B cell (primary cell): ENCODE results near the gene MLLT10. TPM values are rescaled to one million over a fixed set of nuclear protein-coding genes. Genes with fewer than 3 reads are reported as not detected.

Experiments
- ATAC-seq: fragments of 200-7000 bp; cut with Tn5 transposase; one replicate; pipeline ENCODE4 v1.10.0; 2021; ENCODE audit warnings: low read depth, mild to moderate bottlenecking, moderate number of reproducible peaks, moderate library complexity
- CTCF ChIA-PET: fragments of 350-600 bp; sonication (Branson Sonifier 250); formaldehyde crosslinking; loops from one replicate; lab custom pipeline; 2021; ENCODE audit warnings: antibody characterized with exemption, inconsistent platforms; lab: Charles Lee
- POLR2A ChIA-PET: fragments of 350-600 bp; sonication (Branson Sonifier 250); formaldehyde crosslinking; loops from one replicate; lab custom pipeline; 2021; ENCODE audit warnings: antibody characterized with exemption; lab: Charles Lee
- DNase-seq: peaks from one replicate; pipeline ENCODE4 v3.0.0; 2013
- H2AFZ ChIP-seq: 2 replicates; pipeline ENCODE4 v1.6.1; 2012; ENCODE audit warnings: mild to moderate bottlenecking, low read depth, low read length; ENCODE audit not compliant: insufficient read depth, poor library complexity, severe bottlenecking
- H3K27ac ChIP-seq, 2 donors: 1 replicate in 1 of 2; 2 replicates in 1 of 2; pipeline ENCODE4 v1.5.1; 2012 to 2013; ENCODE audit warnings: low read length in 2 of 2, mild to moderate bottlenecking in 2 of 2, moderate library complexity in 1 of 2
- H3K27me3 ChIP-seq, 4 experiments: fragments of 200-600 bp in 1 of 4; sonication (generic) in 1 of 4; replicated peaks in 1 of 4; 1 replicate in 2 of 4; 2 replicates in 2 of 4; pipeline versions ENCODE4 v1.6.1 to v1.7.0; 2013 to 2016; ENCODE audit warnings: low read length in 3 of 4, mild to moderate bottlenecking in 2 of 4, mixed read lengths in 1 of 4, moderate library complexity in 1 of 4; ENCODE audit not compliant: insufficient read depth in 4 of 4, control insufficient read depth in 3 of 4; ENCODE audit errors: control extremely low read depth in 1 of 4
- H3K36me3 ChIP-seq, 2 experiments: replicated peaks in 1 of 2; 1 replicate in 1 of 2; 2 replicates in 1 of 2; pipeline versions ENCODE4 v1.6.1 to v1.7.1; 2013; ENCODE audit warnings: low read length in 1 of 2; ENCODE audit not compliant: insufficient read depth in 2 of 2, control insufficient read depth in 1 of 2; ENCODE audit errors: control extremely low read depth in 1 of 2, extremely low read depth in 1 of 2
- H3K4me1 ChIP-seq, 2 donors: fragments of 200-600 bp in 1 of 2; sonication (generic) in 1 of 2; 1 replicate in 1 of 2; 2 replicates in 1 of 2; pipeline versions ENCODE4 v1.5.1 to v1.6.1; 2013 to 2017; ENCODE audit warnings: low read length in 2 of 2; ENCODE audit not compliant: control insufficient read depth in 2 of 2, insufficient read depth in 2 of 2
- H3K4me2 ChIP-seq: replicated peaks from 2 replicates; pipeline ENCODE3; 2012; ENCODE audit warnings: mild to moderate bottlenecking, low read depth, low read length; ENCODE audit not compliant: poor library complexity, severe bottlenecking
- H3K4me3 ChIP-seq, 5 experiments: fragments of 200-600 bp in 1 of 5; sonication (generic) in 1 of 5; 1 replicate in 3 of 5; 2 replicates in 2 of 5; pipeline versions ENCODE4 v1.5.1 to v1.7.0; 2011 to 2016; ENCODE audit warnings: low read length in 4 of 5, mild to moderate bottlenecking in 4 of 5, low read depth in 2 of 5, control low read depth in 1 of 5, moderate library complexity in 1 of 5; ENCODE audit not compliant: insufficient read depth in 1 of 5; ENCODE audit errors: control extremely low read depth in 1 of 5, extremely low read depth in 1 of 5
- H3K79me2 ChIP-seq: fragments of 200-600 bp; sonication (generic); one replicate; pipeline ENCODE4 v1.6.0; 2016; ENCODE audit warnings: low read length; ENCODE audit not compliant: control insufficient read depth, insufficient read depth
- H3K9ac ChIP-seq: fragments of 200-600 bp; sonication (generic); 2 replicates; pipeline ENCODE4 v1.6.1; 2017; ENCODE audit warnings: mild to moderate bottlenecking, low read length, moderate library complexity
- H3K9me3 ChIP-seq, 3 donors: one replicate each; pipeline versions ENCODE4 v1.6.1 to v1.7.1; 2013; ENCODE audit warnings: low read length in 2 of 3; ENCODE audit not compliant: control insufficient read depth in 2 of 3, insufficient read depth in 1 of 3; ENCODE audit errors: control extremely low read depth in 1 of 3
- H4K20me1 ChIP-seq: 2 replicates; pipeline ENCODE4 v1.6.0; 2012; ENCODE audit warnings: mild to moderate bottlenecking, low read length; ENCODE audit not compliant: insufficient read depth, control insufficient read depth, poor library complexity, severe bottlenecking
- H3K27ac Mint-ChIP-seq: one replicate; pipeline ENCODE4 v1.8.0; 2021; ENCODE audit warnings: mixed read lengths
- H3K27me3 Mint-ChIP-seq: one replicate; pipeline ENCODE4 v1.8.0; 2021; ENCODE audit warnings: mixed read lengths
- H3K4me1 Mint-ChIP-seq: one replicate; pipeline ENCODE4 v1.8.0; 2021; ENCODE audit warnings: mixed read lengths
- H3K4me3 Mint-ChIP-seq: one replicate; pipeline ENCODE4 v1.8.0; 2021; ENCODE audit warnings: mixed read lengths
- H3K9me3 Mint-ChIP-seq: one replicate; pipeline ENCODE4 v1.8.0; 2022; ENCODE audit warnings: mixed read lengths; ENCODE audit not compliant: insufficient read depth
- EZH2 ChIP-seq: IDR thresholded peaks from 2 replicates; pipeline ENCODE4 v1.6.1; 2012; ENCODE audit warnings: borderline replicate concordance, low read depth, mild to moderate bottlenecking, moderate library complexity, low read length; ENCODE audit not compliant: insufficient read depth, poor library complexity, severe bottlenecking
- WGBS: methylation state at CpG from one replicate; pipeline ENCODE4 v1.1.5; 2013; ENCODE audit warnings: missing lambda C conversion rate; ENCODE audit not compliant: insufficient coverage; 5-methylcytosine and 5-hydroxymethylcytosine counted together
- intact Hi-C: fragments of 100-400 bp; cut with micrococcal nuclease; formaldehyde crosslinking; loops from one replicate; pipeline ENCODE4 v1.10.0; 2022
- polyA plus RNA-seq: library from polyadenylated mRNA; depleted of rRNA; stranded (reverse); fragments of >200 nt; gene quantifications from 2 replicates; pipeline ENCODE4 v1.2.3, GENCODE V29; 2012
- total RNA-seq, 2 donors: library from RNA; stranded (reverse); fragments of 120-200 nt in 1 of 2; gene quantifications; 1 replicate in 1 of 2; 2 replicates in 1 of 2; pipeline versions ENCODE4 v1.2.3 to v1.2.4, GENCODE V29; 2013 to 2022
- TF ChIP-seq, protein P1 (sequence below): fragments of 200-600 bp; IDR thresholded peaks from one replicate; pipeline ENCODE4 v1.8.0; 2022; ENCODE audit warnings: antibody characterized with exemption, mild to moderate bottlenecking

Gene MLLT10
- total and polyA plus RNA-seq, 2 donors (not counting 1 experiment from before 2014, with no cell fraction given), result 21.7 to 70.5 TPM

DNA sequence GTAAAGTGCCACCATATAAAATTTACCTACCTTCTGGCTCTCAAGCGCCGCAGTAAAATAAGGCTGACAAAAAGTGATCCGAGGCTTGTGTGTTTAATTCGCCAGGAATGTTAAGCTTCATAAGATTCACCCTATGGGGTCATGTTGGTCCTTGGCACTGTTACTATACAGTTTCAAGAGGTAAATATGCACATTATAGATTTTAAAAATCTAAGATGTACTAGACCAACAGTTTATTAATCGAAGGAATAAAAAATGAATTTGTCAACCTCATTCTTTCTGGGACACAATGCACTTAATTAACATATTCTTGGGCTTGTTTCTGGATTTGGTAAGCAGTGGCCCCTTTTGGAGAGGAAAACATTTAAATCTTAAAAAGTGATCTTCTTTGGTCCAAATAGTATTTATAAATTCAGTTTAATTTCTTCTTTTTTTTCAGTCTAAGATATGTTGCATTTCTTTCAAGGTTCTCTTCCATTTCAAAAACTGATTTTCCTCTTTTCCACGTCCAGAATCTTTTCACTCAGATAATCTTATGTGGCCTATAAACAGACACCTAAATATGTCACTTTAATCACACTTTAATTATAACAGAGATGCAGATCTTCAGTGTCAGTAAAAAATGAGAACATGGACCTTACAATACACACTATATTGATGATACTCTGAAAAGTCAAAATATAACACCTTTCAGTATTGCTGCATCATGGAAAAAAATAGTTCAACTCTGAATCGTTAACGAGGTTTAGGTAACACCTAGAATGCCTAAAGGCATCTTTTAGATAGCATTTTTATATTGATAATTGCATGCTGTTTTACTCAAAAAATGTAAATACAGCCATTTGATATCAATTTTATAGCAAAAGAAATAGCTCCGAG lies 4.8 kb upstream of the MLLT10 start:
- peaks cover 32% of the 10 kb centered on the region for H3K4me1 Mint-ChIP-seq
- no peaks in the 10 kb centered on the region for H3K79me2 ChIP-seq
- peaks cover 28% of the 10 kb centered on the region for H3K27me3 Mint-ChIP-seq
- H3K27me3 ChIP-seq, result peaks cover 0 to 24% (median 20%) of the 10 kb centered on the region in 4 experiments
- DNase-seq (no peak), ATAC-seq (no peak)
- H3K9me3 Mint-ChIP-seq, result no peaks in the 10 kb centered on the region
- POLR2A ChIA-PET, result interaction anchor here (0.8 to 1.0 kb wide), 2 partner anchors 10 to 810 kb away, joined by 3 to 6 read pairs; no protein-coding TSS in a partner anchor
- no peak overlapping the region for H3K4me2 ChIP-seq
- peaks cover 5% of the 10 kb centered on the region for H4K20me1 ChIP-seq
- no peak overlapping the region for H3K4me3 Mint-ChIP-seq
- no peak for TF ChIP-seq EZH2
- TF ChIP-seq, protein P1, sequence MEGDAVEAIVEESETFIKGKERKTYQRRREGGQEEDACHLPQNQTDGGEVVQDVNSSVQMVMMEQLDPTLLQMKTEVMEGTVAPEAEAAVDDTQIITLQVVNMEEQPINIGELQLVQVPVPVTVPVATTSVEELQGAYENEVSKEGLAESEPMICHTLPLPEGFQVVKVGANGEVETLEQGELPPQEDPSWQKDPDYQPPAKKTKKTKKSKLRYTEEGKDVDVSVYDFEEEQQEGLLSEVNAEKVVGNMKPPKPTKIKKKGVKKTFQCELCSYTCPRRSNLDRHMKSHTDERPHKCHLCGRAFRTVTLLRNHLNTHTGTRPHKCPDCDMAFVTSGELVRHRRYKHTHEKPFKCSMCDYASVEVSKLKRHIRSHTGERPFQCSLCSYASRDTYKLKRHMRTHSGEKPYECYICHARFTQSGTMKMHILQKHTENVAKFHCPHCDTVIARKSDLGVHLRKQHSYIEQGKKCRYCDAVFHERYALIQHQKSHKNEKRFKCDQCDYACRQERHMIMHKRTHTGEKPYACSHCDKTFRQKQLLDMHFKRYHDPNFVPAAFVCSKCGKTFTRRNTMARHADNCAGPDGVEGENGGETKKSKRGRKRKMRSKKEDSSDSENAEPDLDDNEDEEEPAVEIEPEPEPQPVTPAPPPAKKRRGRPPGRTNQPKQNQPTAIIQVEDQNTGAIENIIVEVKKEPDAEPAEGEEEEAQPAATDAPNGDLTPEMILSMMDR, result no peak
- H3K9ac ChIP-seq, result no peak overlapping the region
- intact Hi-C loops, result no loop called here
- H3K27ac ChIP-seq, result no peak overlapping the region
- H3K9me3 ChIP-seq, result peaks cover 0 to 6% (median 0%) of the 10 kb centered on the region in 3 donors
- CTCF ChIA-PET, result interaction anchor here (2.5 kb wide), 1 partner anchor 32 kb away, joined by 6 read pairs; no protein-coding TSS in a partner anchor
- peaks cover 33 to 35% of the 10 kb centered on the region in 2 donors for H3K4me1 ChIP-seq
- WGBS, result no CpG with 5 or more reads among the region's 9 CpGs
- no peak overlapping the region for H3K27ac Mint-ChIP-seq
- no peak overlapping the region for H3K4me3 ChIP-seq
- no peaks in the 10 kb centered on the region for H3K36me3 ChIP-seq
- H2AFZ ChIP-seq, result no peak overlapping the region

GRCh38 chr10:21530168-21530567 lies 3.9 kb upstream of the MLLT10 start:
- H3K27ac ChIP-seq, result no peak overlapping the region
- peaks cover 26 to 27% of the 10 kb centered on the region in 2 donors for H3K4me1 ChIP-seq
- no peak for TF ChIP-seq EZH2
- TF ChIP-seq, protein P1, result no peak
- H3K27me3 Mint-ChIP-seq, result peaks cover 25% of the 10 kb centered on the region
- H3K4me2 ChIP-seq, result no peak overlapping the region
- H3K4me3 Mint-ChIP-seq, result no peak overlapping the region
- peaks cover 0 to 19% (median 14%) of the 10 kb centered on the region in 4 experiments for H3K27me3 ChIP-seq
- H3K4me1 Mint-ChIP-seq, result peaks cover 26% of the 10 kb centered on the region
- H3K9ac ChIP-seq, result no peak overlapping the region
- intact Hi-C loops, result loop anchor here (10.0 kb wide), 1 partner anchor 1185 kb away; the partner anchor contains the start of gene PIP4K2A
- H2AFZ ChIP-seq, result no peak overlapping the region
- ATAC-seq (no peak), DNase-seq (no peak)
- H3K9me3 Mint-ChIP-seq, result no peaks in the 10 kb centered on the region
- H4K20me1 ChIP-seq, result peaks cover 5% of the 10 kb centered on the region
- no peaks in the 10 kb centered on the region for H3K36me3 ChIP-seq
- no peak overlapping the region for H3K27ac Mint-ChIP-seq
- ChIA-PET CTCF (interaction anchor here (2.5 kb wide), 1 partner anchor 33 kb away, joined by 6 read pairs; no protein-coding TSS in a partner anchor), POLR2A (interaction anchor here (0.8 to 1.2 kb wide), 2 partner anchors 11 to 473 kb away, joined by 3 to 6 read pairs; partner anchors contain the start of gene DNAJC1)
- H3K79me2 ChIP-seq, result no peaks in the 10 kb centered on the region
- no CpG with 5 or more reads among the region's 1 CpG for WGBS
- no peak overlapping the region for H3K4me3 ChIP-seq
- H3K9me3 ChIP-seq, result peaks cover 0 to 2% (median 0%) of the 10 kb centered on the region in 3 donors
